Activated T-cell treated with anti-CD3 and anti-CD28 coated beads, Interleukin-2, amount 50 U/mL, for 4 hours (primary cell): ENCODE data around the gene CTPS1. TPM values are rescaled to one million over a fixed set of nuclear protein-coding genes. Genes with fewer than 3 reads are reported as not detected.

ENCODE experiments used
- ATAC-seq, 2 donors: fragments of 200-7000 bp; cut with Tn5 transposase; one replicate each; pipeline ENCODE4 v1.10.0; 2021
- DNase-seq: peaks from one replicate; pipeline ENCODE4 v3.0.0-alpha.2; 2020
- H3K27me3 Mint-ChIP-seq: one replicate; pipeline ENCODE4 v1.8.0; 2021; ENCODE audit warnings: low read depth, mixed read lengths
- H3K36me3 Mint-ChIP-seq: one replicate; pipeline ENCODE4 v1.8.0; 2022; ENCODE audit warnings: mixed read lengths; ENCODE audit not compliant: insufficient read depth
- H3K4me1 Mint-ChIP-seq: one replicate; pipeline ENCODE4 v1.8.0; 2021; ENCODE audit warnings: low read depth, mixed read lengths
- H3K4me3 Mint-ChIP-seq: one replicate; pipeline ENCODE4 v1.8.0; 2021; ENCODE audit warnings: mild to moderate bottlenecking, moderate library complexity, mixed read lengths
- H3K9me3 Mint-ChIP-seq: one replicate; pipeline ENCODE4 v1.8.0; 2021; ENCODE audit warnings: mixed read lengths
- total RNA-seq, 3 donors: library from RNA; stranded (reverse); gene quantifications; one replicate each; pipeline ENCODE4 v1.2.1, GENCODE V29; 2021

Gene CTPS1
- total RNA-seq, 3 donors from 2014 or later = 194 to 214 (median 194) TPM

DNA sequence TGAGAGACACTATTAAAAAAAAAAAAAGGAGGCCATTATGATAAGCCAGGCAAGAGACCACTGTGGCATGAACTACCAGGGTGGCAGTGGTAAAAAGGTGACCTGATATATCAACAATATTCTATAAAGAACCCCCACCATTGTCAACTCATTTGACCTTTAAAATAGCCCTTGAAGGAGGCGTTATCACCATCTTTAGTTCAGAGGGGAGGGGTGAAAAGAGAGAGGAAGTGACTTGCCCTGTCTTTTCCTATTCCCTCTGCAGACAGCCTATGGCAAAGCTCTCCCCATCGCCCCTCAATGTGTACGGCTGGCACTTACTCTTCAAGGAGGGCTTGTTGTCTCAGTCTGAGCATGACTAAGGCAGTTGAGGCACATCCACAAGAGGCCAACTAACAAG, 53.8 kb downstream of the CTPS1 start:
- no peaks in the 10 kb centered on the region for H3K4me1 Mint-ChIP-seq
- ATAC-seq = no peak
- no peaks in the 10 kb centered on the region for H3K27me3 Mint-ChIP-seq
- no peaks in the 10 kb centered on the region for H3K9me3 Mint-ChIP-seq
- DNase-seq = no peak
- H3K36me3 Mint-ChIP-seq = peaks cover 23% of the 10 kb centered on the region
- no peak overlapping the region for H3K4me3 Mint-ChIP-seq

DNA sequence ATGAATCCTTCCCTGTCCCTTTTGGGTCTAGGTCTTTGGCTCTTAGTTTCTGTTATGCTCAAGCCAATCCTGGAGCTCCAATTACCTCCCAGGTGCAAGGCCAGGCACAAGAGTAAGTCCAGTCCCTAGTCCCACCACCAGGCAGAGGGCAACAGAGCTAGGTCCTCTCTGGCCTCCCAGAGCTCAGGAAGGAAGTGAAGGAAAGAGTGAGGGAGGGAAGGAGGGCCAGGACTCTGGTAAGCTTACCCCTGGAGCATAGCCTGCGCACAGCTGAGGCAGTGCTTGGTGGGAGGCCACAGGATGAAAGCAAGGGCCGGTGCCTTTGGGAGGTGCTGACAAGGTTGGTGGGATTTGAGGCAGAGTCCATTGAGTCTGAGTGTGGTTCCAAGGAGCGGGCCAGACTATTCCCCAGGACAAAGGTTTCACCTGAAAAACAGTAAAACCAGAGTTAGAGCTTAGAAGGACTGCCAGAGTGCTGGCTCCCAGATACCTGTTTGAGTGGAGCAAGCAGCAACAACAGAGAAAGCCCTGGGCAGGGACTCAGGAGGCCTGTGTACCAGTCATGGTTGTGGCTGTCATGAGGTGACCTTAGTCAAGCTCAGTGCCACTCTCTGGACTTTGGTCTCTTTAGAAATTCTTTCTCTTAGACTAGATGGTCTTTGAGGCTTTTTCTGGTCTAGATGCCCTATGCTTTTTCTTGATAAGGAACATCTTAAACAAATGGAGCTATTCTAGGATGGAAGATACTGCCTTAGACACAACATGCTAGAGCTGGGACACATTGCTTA, 57.8 kb downstream of the CTPS1 start:
- Mint-ChIP-seq H3K4me1 (no peaks in the 10 kb centered on the region), H3K9me3 (no peaks in the 10 kb centered on the region), H3K4me3 (no peak overlapping the region), H3K36me3 (peaks cover 23% of the 10 kb centered on the region), H3K27me3 (no peaks in the 10 kb centered on the region)
- no peak for ATAC-seq
- DNase-seq = no peak

DNA sequence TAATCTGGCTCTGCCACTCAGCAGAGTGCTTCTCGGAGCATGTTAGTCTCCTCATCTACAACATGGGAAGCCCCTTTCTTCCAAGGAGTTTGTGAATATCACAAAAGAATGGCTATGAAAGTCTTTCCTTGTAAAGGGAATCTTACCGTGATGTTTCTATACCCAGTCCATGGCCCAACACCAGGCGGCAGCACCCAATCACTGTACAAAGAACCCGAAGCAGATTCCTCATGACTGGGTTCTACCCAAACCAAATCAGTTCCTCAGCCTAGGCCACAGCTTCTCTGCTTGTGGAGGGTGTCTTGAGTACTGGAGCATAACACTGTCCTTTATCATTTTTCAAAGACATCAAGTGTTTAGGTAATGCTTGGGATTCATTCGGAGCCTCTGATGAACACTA, 58.6 kb downstream of the CTPS1 start:
- ATAC-seq = no peak
- no peak for DNase-seq
- Mint-ChIP-seq H3K36me3 (peaks cover 20% of the 10 kb centered on the region), H3K9me3 (no peaks in the 10 kb centered on the region), H3K27me3 (no peaks in the 10 kb centered on the region), H3K4me1 (no peaks in the 10 kb centered on the region), H3K4me3 (no peak overlapping the region)

DNA sequence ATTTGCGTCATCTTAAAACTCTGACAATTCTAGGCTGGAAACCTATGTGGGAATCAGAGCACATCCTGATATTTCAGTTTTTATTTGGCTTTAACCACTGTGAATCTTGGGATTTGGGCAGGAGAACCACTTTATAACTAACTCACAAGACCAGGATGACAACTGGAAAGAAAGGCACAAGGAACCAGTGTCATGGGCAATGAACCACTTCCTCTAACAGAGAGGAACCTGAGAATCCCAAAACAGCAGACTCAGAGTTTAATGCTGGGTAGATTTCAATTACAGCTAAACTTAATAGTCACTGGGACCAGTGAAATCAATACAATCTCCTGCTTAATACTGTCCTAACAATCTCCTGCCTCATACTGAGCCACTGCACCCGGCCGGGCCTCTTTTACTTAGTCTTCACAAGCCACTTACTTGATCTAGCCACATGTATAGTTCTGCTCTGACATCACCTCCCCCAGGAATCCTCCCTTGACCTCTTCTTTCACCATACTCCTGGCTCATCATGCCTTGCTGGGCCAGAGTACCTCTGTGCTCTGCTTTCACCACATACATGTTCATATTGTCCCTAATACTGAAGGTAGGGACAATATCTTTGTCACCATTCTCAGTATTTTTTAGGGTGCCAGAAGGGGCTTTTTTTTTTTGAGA, 62.2 kb downstream of the CTPS1 start:
- H3K9me3 Mint-ChIP-seq = no peaks in the 10 kb centered on the region
- DNase-seq (no peak), ATAC-seq (no peak)
- H3K4me3 Mint-ChIP-seq = no peak overlapping the region
- H3K36me3 Mint-ChIP-seq = peaks cover 31% of the 10 kb centered on the region
- peaks cover 6% of the 10 kb centered on the region for H3K4me1 Mint-ChIP-seq
- no peaks in the 10 kb centered on the region for H3K27me3 Mint-ChIP-seq

DNA sequence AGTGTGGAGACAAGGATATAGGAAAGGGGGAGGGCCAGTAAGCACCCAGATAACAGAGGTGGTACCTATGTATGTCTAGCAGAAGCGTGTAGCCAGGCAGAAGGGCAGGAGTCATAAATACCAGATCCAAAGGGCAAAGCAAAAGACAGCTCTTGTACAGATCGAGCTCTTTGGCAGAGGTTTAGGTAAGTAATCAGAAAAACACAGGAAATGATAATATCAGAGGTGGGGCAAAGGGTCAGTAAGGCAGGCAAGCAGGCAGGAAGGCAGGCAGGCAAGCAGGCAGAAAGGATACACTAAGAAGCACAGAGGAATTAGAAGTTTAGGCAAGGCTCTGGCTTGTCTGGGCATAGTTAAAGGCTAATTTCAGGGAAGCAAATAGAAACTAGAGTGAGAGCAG, 64.7 kb downstream of the CTPS1 start:
- H3K27me3 Mint-ChIP-seq = no peaks in the 10 kb centered on the region
- H3K4me3 Mint-ChIP-seq = no peak overlapping the region
- no peaks in the 10 kb centered on the region for H3K9me3 Mint-ChIP-seq
- H3K36me3 Mint-ChIP-seq = peaks cover 43% of the 10 kb centered on the region
- DNase-seq (no peak), ATAC-seq (no peak)
- H3K4me1 Mint-ChIP-seq = peaks cover 6% of the 10 kb centered on the region

DNA sequence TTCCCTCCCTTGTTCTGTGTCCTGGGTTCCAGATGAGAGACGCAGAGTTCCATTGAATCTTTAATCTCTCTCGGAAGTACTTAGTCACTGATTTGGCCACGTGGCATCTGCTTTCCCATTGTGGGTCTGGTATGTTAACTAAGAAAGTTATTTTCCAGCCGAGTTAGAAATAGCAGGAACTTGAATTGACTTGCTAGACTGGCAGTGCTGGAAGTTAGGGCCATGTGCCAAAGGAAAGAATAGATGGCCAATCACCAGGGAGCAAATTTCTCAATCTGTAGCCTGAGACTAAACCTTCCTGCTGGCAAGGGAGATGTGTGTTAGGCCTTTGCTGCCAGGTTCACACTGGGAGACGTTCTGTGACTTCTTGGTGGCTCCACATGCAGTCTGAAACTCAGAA, 66.2 kb downstream of the CTPS1 start:
- Mint-ChIP-seq H3K4me1 (peaks cover 6% of the 10 kb centered on the region), H3K36me3 (peaks cover 42% of the 10 kb centered on the region), H3K4me3 (no peak overlapping the region), H3K27me3 (no peaks in the 10 kb centered on the region), H3K9me3 (no peaks in the 10 kb centered on the region)
- no peak for ATAC-seq
- DNase-seq = no peak

DNA sequence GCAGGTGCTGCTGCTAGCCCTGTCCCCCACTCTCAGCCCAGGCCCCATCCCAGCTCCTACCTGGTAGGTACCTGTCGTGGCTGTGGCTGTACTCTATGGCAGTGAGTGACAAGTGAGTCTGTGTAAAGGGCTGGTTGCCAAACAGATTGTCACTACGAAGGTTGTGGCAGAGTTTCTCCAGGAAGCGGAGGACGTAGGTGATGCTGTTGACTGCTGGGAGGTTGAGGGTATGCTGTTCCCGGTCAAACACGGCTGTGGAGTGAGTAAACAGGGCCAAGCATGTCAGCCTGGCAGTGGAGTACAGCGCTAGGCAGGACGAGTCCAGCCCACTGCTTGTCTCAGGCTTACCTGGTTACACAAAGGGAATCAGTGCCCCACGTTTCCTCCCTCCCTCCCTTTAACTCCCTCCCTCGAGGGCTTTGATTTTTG, 66.9 kb downstream of the CTPS1 start:
- ATAC-seq = no peak
- peaks cover 40% of the 10 kb centered on the region for H3K36me3 Mint-ChIP-seq

DNA sequence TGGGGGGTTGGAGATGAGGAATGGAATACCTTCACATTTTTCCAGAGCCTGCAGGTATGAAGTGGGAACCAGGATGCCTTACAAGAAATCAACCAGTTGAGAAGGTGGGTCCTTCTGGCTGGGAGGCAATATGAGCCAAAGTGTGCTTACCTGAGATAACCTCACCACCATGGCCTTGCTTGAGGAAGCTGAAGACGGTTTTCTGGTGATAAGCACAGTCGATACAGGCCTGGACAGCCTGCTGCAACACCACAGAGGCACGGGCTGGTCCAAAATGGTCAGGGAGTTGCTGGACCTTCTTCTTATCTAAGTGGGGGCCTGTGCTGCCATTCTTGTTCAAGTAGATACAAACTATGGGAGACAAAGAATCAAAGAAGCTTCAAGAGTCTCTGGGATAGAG, 69.0 kb downstream of the CTPS1 start:
- H3K36me3 Mint-ChIP-seq = peaks cover 48% of the 10 kb centered on the region
- H3K4me1 Mint-ChIP-seq = peaks cover 6% of the 10 kb centered on the region
- DNase-seq = no peak
- ATAC-seq = no peak
- H3K9me3 Mint-ChIP-seq = no peaks in the 10 kb centered on the region
- H3K27me3 Mint-ChIP-seq = no peaks in the 10 kb centered on the region
- no peak overlapping the region for H3K4me3 Mint-ChIP-seq

More for the DNA sequence above, 66.9 kb downstream of the CTPS1 start:
- Mint-ChIP-seq H3K9me3 (no peaks in the 10 kb centered on the region), H3K4me1 (peaks cover 6% of the 10 kb centered on the region), H3K4me3 (no peak overlapping the region), H3K27me3 (no peaks in the 10 kb centered on the region)
- DNase-seq = no peak

DNA sequence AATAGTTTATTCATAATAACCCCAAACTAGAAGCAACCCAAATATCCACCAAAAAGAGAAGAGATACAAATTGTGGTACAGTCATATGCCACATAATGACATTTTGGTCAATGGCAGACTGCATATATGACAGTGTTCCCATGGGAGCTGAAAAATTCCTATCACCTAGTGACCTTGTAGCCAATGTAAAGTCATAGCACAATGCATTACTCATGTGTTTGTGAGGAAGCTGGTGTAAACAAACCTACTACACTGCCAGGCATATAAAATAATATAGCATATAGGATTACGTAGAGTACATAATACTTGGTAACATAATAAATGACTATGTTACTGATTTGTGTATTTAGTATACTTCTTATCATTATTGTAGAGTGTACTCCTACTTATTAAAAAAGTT, 71.5 kb downstream of the CTPS1 start:
- Mint-ChIP-seq H3K36me3 (peaks cover 48% of the 10 kb centered on the region), H3K9me3 (no peaks in the 10 kb centered on the region), H3K27me3 (no peaks in the 10 kb centered on the region), H3K4me1 (no peaks in the 10 kb centered on the region), H3K4me3 (no peak overlapping the region)
- ATAC-seq = no peak
- DNase-seq = no peak

DNA sequence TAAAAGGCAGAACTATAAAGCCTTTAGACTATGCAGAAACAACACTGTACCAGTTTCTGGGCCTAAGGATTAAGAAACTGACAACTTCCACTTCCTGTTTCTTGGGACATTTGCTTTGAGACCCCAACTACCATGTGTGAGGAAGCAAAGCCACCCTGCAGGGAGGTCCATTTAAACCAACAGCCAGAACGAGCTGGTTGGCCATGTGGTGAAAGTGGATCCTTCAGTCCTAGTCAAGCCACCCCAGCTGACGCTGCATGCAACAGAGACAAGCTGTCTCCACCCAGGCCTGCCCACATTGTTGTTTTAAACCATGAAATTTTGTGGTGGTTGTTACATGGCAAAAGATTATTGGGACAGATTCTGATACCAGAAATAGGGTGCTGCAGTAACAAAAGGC, 73.8 kb downstream of the CTPS1 start:
- no peaks in the 10 kb centered on the region for H3K27me3 Mint-ChIP-seq
- DNase-seq = no peak
- H3K36me3 Mint-ChIP-seq = peaks cover 39% of the 10 kb centered on the region
- no peak overlapping the region for H3K4me3 Mint-ChIP-seq
- ATAC-seq = no peak
- no peaks in the 10 kb centered on the region for H3K9me3 Mint-ChIP-seq
- no peaks in the 10 kb centered on the region for H3K4me1 Mint-ChIP-seq

DNA sequence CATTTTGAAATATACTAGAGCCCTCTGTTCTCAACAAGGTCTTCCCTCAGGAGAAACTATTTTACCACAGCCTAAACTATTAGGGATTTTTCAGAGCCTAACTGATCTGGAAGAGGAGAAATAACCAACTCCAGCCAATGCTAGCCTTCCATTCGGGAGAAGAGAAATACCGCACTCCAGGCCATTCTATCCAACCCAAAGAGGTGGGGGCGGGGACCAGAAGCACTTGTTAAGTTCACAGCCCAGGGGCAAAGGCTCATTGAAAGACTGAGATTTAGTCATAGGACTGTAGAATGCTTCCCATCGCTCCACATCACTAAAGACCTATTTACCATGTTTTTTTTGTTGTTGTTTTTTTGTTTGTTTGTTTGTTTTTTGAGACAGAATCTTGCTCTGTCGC, 77.4 kb downstream of the CTPS1 start:
- Mint-ChIP-seq H3K9me3 (no peaks in the 10 kb centered on the region), H3K4me3 (no peak overlapping the region), H3K4me1 (no peaks in the 10 kb centered on the region), H3K36me3 (peaks cover 50% of the 10 kb centered on the region), H3K27me3 (no peaks in the 10 kb centered on the region)
- DNase-seq = no peak
- ATAC-seq = no peak

Other genes with a start within 250 kb of the CTPS1 start
- under 1 TPM; 0.24 to 0.56 (median 0.24) TPM for gene KCNQ4, start 195.9 kb upstream of the CTPS1 start, total RNA-seq
- gene CITED4, start 117.3 kb upstream of the CTPS1 start, total RNA-seq = 1 to 10 TPM; 3.1 to 3.5 (median 3.2) TPM
- under 1 TPM in 2 of 3 donors, not detected in 1; 0.05 to 0.24 TPM for gene SLFNL1, start 42.0 kb downstream of the CTPS1 start, total RNA-seq